Suprapubic skin (tissue), 3 donors: ENCODE data around the gene PSMD14.

Experiments used
- POLR2AphosphoS5 ChIP-seq, 3 donors: sonication (generic); formaldehyde crosslinking; IDR thresholded peaks; one replicate each; pipeline ENCODE4 v1.6.1; 2017; ENCODE audit warnings: antibody characterized with exemption in 3 of 3
- TF ChIP-seq, protein P1 (sequence below), 2 donors: fragments of 200-600 bp in 1 of 2; fragments of 450-650 bp in 1 of 2; sonication (generic) in 1 of 2; IDR thresholded peaks; one replicate each; pipeline ENCODE4 v1.5.1; 2016 to 2019; ENCODE audit warnings: antibody characterized with exemption in 2 of 2, mild to moderate bottlenecking in 1 of 2, moderate library complexity in 1 of 2

DNA sequence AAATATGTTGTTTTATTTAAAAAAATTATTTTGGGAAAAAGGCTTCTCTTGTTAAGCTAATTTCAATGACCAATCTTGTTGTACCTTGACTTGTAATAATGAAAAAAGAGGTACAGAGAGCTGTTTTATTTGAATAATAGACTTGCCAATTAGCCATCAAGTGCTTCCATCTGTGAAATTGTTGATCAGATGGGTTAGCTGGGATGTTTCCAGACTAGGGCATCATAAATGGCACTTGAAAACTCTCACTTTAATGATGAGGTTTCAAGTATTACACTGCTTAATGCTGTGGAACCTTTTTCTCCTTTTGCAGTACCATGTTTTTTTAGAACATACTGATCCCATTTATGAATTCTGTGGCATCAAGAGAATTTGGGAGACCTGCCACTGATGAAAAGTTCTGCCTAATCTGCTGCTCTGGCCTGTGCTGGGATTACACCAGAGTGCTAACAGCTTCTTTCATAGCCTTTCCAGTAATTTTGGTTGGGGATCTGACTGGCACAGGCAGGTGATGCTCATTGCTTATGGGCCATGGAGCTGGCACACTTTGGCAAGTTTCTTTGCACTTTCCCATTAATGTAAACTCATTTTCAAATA lies 24.2 kb downstream of the PSMD14 start:
- TF ChIP-seq, protein P1, sequence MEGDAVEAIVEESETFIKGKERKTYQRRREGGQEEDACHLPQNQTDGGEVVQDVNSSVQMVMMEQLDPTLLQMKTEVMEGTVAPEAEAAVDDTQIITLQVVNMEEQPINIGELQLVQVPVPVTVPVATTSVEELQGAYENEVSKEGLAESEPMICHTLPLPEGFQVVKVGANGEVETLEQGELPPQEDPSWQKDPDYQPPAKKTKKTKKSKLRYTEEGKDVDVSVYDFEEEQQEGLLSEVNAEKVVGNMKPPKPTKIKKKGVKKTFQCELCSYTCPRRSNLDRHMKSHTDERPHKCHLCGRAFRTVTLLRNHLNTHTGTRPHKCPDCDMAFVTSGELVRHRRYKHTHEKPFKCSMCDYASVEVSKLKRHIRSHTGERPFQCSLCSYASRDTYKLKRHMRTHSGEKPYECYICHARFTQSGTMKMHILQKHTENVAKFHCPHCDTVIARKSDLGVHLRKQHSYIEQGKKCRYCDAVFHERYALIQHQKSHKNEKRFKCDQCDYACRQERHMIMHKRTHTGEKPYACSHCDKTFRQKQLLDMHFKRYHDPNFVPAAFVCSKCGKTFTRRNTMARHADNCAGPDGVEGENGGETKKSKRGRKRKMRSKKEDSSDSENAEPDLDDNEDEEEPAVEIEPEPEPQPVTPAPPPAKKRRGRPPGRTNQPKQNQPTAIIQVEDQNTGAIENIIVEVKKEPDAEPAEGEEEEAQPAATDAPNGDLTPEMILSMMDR (IDR thresholded peaks at IDR 0.05) = no peak
- TF ChIP-seq POLR2AphosphoS5 (IDR thresholded peaks at IDR 0.05) = no peak
